Body of pancreas (tissue), 4 donors: ENCODE results near the gene ABR.

ENCODE experiments used
- POLR2A ChIP-seq, 3 donors: fragments of 450-650 bp; IDR thresholded peaks; one replicate each; pipeline ENCODE4 v1.6.1; 2016; ENCODE audit warnings: antibody characterized with exemption in 3 of 3, mild to moderate bottlenecking in 2 of 3
- TF ChIP-seq, protein P1 (sequence below), 7 experiments: fragments of 450-650 bp in 4 of 7; fragments of 200-600 bp in 3 of 7; sonication (generic) in 3 of 7; IDR thresholded peaks; one replicate each; pipeline ENCODE4 v1.5.1; 2016 to 2019; ENCODE audit warnings: antibody characterized with exemption in 7 of 7

DNA sequence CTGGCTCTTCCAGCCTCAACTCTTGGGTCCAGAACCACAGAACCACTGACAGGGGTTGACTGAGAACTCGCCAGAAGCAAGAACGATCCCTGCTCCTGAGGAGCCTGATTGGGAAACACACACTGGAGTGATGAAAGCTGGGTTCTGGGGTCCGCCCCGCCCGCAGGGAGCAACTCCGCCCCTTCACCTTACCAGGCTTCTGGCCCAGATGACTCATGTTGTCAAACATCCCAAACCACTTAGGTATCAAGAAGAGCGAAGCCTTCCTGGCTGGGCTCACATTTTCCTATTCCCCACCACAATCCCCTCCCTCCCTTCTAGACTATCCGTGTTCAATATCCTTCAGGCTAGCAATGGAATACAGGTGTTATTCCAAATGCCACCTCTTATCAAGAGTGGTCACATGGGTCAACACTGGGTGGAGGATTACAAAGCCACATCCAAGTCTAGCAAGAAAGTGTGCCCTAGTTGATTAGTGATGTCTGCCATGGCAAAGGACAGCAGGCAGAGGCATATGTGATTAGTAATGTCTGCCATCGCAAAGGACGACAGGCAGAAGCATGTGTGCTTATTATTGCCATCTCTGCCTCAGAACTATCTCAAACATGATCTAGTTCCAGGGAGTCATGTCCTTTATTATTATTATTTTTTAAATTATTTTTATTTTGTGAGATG is 112.4 kb downstream of the ABR start:
- no peak for TF ChIP-seq POLR2A (IDR thresholded peaks at IDR 0.05)
- TF ChIP-seq, protein P1, sequence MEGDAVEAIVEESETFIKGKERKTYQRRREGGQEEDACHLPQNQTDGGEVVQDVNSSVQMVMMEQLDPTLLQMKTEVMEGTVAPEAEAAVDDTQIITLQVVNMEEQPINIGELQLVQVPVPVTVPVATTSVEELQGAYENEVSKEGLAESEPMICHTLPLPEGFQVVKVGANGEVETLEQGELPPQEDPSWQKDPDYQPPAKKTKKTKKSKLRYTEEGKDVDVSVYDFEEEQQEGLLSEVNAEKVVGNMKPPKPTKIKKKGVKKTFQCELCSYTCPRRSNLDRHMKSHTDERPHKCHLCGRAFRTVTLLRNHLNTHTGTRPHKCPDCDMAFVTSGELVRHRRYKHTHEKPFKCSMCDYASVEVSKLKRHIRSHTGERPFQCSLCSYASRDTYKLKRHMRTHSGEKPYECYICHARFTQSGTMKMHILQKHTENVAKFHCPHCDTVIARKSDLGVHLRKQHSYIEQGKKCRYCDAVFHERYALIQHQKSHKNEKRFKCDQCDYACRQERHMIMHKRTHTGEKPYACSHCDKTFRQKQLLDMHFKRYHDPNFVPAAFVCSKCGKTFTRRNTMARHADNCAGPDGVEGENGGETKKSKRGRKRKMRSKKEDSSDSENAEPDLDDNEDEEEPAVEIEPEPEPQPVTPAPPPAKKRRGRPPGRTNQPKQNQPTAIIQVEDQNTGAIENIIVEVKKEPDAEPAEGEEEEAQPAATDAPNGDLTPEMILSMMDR (IDR thresholded peaks at IDR 0.05), result no peak
